Brain pericyte (primary cell): ENCODE data around the gene OVOL1.
"Not testable (repeated sequence)": the region's sequence is repeated elsewhere in the genome, so short reads cannot be mapped to it uniquely, and the experiment has no call there.

Source experiments
- DNase-seq: peaks from one replicate; pipeline ENCODE4 v3.0.0-alpha.2; 2012; ENCODE audit warnings: low read depth, low spot score

The OVOL1 gene

DNA sequence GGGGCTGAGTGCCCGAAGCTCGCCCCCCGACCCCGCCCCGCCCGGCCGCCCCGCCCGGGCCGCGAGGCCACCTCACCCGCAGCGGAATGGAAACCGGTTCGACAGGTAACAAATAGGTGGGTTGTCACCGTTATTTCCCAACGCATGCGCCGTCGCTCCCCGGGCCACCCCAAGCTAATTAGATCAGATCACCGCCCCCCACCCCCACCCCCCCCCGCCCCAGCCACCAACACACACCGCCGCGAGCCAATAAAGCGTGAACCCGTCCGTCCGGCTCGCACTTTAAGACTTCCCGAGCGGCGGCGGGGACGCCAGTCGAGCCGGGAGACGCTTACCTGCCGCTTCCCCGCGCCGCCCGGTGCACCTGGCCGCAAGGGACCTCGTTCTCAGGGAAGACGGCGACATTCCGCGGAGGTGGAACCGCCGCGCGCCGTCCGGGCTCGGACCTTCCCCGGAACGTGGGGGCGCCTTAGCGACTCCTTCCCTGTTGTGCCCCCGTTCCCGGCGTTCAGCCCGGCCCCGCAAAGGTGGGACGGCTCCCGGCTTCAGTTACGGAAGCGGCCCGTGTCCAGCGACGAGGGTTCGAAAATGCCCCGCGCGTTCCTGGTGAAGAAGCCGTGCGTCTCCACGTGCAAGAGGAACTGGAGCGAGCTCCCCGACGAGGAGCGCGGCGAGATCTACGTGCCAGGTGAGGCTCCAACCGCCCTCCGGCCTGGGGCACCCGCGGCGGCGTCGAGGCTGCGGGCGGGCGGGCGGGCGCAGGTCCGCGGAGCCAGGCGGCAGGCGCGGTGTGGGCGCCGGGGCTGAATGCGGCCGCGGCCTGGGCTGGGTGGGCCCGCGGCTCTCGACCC lies at the start of gene OVOL1:
Gene OVOL1 (plus strand): TSS at position 278 of the 851 bp plus-strand sequence. CDS start 311 bp downstream, at position 589.
- DNase-seq = no peak

DNA sequence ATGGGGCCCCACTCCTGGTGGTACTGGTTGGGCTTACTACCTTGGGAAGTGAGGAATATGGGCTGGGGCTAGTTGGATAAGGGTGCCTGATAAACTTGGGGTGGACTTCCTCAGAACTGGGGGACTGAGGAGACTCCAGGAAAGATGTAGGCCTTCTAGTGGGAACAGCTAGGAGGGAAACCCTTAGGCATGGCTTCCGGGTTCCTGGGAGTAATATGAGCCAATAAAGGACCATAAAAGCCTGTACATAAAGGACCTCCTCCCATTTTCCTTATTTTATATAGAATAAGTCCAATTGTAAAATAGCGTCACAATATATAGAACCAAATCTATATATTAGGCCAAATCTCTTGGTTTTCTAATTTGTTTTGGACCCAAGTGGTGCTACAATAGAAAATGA lies 47.8 kb upstream of the OVOL1 start:
- no peak for DNase-seq

DNA sequence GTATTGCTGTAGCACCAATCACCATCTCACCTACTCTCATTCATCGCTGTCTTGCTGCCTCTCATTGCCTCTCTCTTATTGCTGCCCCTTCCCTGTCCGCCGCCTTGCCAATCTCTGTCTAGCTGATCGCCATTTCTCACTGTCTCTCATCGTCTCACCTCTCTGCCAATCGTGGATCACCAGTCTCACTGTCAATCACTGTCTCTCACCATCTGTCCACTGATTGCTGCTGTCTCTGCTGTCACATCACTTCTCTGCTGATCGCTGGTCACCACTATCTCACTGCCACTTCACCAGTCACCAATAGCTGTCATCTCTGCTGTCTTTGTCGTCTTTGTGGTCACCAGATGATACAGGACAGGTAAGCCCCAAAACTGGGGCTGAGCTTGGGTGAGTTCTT lies 45.7 kb upstream of the OVOL1 start:
- no peak for DNase-seq

DNA sequence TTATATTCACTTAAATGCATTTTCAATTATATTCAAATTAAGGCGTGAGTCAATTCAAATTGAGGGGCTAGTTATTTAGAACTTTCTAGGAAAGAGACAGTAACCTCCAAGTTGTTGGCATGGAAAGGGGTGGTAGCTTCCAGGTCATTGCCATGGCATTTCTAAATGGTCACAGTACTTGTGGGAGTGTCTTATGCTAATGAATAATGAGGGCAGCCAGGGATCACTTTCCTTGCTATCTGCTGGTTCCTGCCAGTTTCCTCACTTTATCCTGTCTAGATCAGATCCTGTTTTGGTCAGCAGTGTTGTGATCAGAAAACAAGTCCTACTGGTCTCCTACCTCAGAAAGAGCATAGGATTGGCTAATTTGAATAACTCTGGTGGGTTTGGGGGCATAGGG lies 44.5 kb upstream of the OVOL1 start:
- DNase-seq = no peak

DNA sequence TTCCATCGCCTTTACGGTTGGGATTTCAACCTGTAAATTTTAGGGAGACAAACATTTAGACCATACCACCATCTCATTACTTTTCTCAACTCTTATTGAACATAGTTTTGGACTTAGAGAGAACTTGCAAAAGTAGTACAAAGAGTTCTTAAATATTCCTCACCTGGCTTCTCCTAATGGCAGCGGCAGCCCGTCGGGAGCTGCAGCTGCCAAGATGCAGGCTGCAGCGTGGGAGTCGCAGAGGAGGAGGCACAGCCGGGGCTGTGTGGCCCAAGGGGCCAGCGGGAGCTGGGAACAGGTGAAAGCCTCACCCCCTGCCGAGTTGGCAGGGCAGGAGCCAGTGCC lies 43.2 kb upstream of the OVOL1 start:
- DNase-seq = no peak

DNA sequence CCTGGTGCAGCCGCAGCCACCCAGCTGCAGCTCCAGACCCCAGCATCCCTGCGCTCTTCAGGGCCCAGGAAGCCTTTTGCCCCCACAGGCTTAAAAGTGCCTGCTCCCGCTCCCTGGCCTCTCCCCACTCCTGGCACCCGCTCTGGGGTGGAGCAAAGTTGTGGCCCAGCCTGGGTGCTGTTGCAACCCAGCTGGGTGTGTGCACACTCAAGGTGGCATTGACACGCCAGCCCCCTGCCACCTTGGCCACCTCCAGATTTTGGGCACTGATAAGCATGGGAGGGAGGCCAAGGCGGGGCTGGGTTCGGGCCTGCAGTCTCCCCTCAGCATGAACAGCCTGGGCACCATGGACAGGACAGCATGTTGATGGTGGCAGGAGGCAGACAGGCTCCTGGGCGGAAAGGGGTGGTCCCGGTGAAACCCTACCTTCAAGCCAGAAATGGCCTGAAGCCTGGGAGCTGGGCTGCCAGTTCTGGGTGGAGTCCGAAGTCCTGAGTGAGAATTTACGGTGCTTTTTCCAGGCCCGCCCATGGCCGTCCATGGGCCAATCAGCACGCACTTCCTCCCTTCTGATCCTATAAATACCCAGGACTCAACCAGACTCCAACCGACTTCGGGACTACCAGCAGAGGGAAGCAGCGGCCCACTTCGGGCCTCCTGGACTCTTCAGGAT lies 42.7 kb upstream of the OVOL1 start:
- no peak for DNase-seq

DNA sequence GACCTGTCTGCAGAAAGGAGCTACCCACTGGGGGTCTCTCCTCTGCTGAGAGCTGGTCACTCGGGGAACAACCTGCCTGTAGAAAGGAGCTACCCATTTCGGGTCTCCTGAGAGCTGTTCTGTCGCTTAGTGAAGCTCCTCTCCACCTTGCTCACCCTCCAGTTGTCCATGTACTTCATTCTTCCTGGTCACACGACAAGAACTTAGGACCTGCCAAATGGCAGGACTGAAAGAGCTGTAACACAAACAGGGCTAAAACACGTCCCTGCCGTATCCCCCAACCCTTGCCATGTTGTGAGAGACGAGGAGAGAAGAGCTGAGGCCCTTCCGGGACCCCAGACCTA lies 42.2 kb upstream of the OVOL1 start:
- no peak for DNase-seq

DNA sequence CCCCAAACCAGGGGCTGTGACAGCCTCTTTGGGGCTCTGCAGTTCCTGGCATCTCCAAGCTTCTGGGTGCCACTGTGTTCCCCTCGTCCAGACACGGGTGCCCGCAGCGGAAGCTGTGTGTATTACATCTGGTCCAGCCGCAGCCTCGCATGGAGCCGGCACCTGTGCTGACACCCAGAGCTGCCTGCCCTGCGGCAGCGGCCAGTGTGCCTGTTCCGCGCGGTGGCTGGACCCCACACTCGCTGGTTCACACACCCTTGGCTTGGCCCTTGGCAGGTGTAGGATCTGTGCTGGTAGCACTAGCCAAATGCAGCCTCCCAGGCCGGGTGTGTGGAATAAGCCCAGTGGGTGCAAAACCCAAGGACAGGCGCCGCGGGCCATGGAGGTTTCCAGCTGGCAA lies 41.8 kb upstream of the OVOL1 start:
- DNase-seq = no peak

DNA sequence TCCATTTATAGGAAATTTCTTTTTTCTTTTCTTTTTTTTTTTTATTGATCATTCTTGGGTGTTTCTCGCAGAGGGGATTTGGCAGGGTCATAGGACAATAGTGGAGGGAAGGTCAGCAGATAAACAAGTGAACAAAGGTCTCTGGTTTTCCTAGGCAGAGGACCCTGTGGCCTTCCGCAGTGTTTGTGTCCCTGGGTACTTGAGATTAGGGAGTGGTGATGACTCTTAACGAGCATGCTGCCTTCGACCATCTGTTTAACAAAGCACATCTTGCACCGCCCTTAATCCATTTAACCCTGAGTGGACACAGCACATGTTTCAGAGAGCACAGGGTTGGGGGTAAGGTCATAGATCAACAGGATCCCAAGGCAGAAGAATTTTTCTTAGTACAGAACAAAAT lies 24.7 kb upstream of the OVOL1 start:
- not testable (repeated sequence) for DNase-seq

DNA sequence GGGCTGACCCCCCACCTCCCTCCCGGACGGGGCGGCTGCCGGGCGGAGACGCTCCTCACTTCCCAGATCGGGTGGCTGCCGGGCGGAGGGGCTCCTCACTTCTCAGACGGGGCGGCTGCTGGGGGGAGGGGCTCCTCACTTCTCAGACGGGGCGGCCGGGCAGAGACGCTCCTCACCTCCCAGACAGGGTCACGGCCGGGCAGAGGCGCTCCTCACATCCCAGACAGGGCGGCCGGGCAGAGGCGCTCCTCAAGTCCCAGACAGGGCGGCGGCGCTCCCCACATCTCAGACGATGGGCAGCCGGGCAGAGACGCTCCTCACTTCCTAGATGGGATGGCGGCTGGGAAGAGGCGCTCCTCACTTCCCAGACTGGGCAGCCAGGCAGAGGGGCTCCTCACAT lies 24.0 kb upstream of the OVOL1 start:
- DNase-seq = not testable (repeated sequence)

DNA sequence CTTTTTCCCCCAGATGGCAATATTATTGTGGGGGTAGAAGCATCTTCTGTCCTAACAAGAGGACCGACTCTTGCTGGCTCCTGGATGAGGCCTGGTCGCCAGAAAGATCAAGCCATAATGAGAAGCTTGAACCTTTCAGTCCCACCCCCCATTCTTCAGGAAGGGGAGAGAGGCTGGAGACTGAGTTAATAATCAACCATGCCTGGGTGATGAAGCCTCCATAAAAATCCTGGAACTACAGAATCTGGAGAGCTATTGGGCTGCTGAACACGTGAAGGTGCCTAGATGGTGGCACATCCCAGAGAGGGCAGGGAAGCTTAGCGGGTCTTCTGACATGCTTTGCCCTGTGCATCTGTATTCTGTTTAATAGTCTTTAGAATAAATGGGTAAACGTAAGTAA lies 22.4 kb upstream of the OVOL1 start:
- no peak for DNase-seq

DNA sequence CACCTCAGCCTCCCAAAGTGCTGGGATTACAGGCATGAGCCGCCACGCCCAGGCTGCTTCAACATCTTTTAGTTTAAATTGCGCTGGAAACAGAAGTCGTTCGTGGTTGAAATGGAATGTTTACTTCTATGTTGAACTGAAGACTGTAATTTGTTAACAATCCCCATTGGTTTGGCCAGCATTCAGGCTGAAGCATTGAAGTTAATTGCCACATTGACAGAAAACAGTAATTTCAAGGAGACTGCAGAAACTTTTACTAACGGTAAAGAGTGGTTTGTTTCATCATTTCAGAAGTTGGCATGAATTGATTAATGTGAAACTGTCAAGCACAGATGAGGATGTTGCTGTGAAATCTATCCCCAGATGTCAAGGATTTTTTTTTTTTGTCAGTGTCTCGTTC lies 20.3 kb upstream of the OVOL1 start:
- DNase-seq = no peak

DNA sequence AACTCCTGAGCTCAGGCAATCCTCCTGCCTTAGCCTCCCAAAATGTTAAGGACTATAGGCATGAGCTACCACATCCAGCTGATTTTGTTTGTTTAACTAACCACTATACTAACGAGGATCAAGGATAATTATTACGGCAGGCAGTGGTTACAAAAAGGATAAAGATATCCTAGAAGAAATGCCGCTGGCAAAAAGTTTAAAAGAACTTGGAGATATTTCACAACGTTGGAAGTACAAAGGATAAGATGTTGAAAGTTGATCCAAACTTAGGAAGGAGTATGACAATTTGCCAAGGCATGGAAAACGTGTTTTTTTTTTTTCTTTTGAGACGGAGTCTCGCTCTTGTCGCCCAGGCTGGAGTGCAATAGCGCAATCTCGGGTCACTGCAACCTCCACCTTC lies 19.5 kb upstream of the OVOL1 start:
- no peak for DNase-seq

DNA sequence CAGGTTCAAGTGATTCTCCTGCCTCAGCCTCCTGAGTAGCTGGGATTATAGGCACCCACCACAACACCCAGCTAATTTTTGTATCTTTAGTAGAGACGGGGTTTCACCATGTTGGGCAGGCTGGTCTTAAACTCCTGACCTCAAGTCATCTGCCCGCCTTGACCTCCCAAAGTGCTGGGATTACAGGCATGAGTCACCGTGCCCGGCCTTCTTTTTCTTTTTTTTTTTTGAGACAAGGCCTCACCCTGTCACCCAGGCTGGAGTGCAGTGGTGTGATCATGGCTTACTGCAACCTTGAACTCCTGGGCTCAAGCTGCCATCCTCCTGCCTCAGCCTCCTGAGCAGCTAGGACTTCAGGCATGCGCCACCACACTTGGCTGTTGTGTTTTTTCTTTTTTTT lies 19.1 kb upstream of the OVOL1 start:
- not testable (repeated sequence) for DNase-seq

DNA sequence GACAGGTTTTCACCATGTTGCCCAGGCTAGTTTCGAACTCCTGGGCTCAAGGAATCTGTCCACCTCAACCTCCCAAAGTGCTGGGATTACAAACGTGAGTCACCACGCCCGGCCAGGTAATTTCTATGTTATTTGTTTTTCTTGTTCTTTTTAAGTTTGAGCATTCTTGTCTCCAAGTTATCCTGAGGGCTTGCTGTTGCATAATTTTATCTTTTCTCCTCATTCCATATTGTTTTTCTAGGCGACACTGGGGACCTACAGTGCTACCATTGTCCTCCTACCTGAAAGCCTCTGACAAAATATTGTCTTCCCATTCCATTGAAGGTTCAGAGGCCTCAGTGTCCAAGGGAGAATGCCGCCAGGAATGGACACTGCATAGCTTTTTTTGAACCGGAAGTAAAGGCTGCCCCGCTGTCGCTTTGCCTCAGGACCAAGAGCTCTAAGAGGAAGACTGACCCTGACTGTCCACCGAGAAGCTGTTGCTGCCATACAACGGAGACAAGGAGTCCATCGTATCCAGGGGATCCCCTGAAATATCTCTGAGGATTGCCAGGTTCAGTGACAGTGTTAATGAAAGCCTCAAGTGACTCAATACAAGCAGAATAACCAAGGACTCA lies 15.8 kb upstream of the OVOL1 start:
- DNase-seq = no peak

DNA sequence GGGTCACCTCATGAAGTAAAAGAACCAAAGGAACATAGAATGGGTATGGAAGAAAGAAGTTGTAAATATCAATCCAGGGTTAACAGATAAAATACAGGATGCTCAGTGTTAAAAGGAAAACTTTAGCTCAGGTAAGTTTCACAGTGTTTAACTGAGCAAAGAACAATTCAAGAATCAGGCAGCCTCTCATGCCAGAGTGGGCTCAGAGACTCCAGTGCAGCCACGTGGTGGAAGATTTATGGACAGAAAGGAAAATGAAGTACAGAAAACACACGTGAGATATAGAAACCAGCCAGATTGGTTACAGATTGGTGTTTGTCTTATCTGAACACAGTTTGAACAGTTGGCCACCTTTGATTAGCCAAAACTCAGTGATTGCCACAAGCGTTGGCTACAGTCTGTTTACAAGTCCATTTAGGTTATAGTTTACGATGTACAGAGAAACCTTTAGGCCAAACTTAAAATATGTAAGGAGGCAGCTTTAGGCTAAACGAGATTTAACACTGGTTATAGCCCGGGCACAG lies 15.2 kb upstream of the OVOL1 start:
- DNase-seq = no peak

DNA sequence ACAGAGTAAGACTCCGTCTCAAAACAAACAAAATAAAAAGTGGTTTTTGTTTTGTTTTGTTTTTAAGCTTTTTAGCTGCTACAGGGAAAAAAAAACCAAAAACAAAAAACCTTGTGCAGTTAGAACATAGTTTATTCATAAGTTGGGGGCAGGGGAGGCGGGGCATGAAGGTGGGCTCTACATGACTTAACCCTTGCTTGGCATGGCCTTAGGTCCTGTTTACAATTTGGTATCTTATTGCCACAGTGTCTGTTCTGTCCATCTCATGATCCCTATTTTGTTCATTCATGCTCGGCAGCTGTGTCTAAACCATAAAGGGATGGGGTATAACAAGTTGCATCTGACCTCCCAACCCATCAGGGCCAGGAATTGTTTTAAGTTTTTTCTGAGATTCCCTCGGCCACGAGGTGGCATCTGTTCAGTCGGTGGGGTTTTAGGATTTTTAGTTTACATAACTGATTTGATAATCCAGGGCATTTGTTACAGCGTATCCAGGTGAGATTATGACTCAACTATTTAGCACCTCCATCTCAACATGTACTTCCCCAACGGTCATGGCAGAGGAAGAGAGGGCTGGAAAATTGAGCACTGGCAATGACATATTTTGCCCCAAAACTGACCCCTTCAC lies 13.0 kb upstream of the OVOL1 start:
- DNase-seq = no peak

DNA sequence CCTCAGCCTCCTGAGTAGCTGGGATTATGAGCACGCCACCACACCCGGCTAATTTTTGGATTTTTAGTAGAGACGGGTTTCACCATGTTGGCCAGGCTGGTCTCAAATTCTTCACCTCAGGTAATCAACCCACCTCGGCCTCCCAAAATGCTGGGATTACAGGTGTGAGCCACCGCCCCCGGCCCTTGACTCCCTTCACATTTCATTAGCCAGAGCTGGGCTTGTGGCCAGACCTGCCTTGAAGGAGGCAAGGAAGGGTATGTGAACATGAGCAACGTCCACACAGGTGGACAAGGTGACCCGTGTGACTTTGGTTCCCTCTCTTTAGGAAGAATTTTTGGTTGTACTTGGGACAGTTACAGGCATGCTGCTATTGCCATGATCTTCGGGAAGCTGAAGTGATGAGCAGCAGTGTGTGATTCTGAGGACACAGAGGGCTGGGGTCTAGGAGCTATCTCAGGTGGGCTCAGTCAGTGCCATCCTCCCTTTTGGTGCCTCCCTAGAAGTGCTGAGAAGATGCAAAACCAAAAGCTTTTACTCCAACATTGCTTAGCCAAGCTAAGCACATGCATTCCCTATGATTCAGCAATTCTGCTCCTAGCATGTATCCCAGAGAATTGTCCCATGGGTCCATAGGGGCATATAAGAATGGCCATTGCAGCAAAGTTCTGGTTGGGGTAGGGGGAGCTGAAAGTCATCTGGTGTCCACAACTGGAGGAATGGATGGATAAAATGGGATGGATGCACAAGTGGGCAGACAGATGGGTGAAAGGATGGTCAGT lies 12.1 kb upstream of the OVOL1 start:
- DNase-seq = no peak

DNA sequence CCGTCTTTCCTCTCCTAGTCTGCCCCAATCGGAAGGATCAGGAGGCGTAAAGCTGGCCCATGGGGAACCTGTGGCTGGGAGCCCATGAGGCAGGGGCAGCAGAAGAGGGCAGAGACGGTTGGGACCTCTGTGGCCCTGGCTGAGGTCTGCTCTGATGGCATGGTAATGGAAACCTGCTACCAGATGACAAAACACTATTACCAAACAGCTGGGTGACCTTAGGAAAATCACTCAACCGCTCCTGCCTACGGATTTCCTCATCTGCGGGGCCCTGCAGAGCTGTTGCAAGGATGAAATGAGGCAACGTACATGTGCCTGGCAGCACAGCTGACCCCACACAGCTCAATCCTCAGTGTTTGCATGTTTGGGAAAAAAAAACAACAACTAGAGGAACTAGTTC lies 10.7 kb upstream of the OVOL1 start:
- no peak for DNase-seq

DNA sequence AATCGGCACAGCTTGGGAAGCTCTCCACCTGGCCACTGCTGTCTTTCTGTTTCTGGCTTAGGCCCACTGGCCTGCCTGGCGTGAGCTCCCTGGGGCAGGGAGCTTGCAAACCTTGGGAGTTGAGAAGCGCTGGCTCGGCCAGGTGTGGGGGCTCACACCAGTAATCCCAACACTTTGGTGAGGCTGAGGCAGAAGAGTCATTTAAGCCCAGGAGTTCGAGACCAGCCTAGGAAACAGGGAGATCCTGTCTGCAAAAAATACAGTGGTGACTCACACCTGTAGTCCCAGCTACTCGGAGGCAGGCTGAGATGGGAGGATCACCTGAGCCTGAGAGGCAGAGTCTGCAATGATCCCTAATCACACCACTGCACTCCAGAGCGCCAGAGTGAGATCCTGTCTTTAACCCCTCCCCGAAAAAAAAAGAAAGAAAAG lies 10.1 kb upstream of the OVOL1 start:
- no peak for DNase-seq

DNA sequence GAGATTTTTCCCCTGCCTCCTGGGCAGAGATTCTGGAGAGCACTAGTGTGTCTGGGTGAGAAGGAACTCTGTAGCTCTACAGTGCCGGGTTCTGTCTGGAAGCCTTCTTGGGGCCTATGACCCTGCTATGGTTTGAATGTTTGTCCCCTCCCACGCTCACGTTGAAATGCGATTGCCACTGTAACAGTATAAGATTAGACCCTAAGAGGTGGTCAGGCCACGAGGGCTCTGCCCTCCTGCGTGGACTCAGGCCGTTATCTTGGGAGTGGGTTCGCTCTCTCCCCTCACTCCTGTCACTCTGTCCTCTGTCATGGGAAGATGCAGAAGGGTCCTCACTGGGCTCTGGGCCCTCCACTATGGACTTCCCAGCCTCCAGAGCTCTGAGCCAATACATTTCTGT lies 9.6 kb upstream of the OVOL1 start:
- DNase-seq = no peak
